H1 (cell line): ENCODE data around the gene GTF2B.

ENCODE experiments used
- BRCA1 ChIP-seq: IDR thresholded peaks from 2 replicates; pipeline ENCODE4 v1.6.1; 2012; ENCODE audit warnings: low read depth, low read length, improper control_type of control experiment
- CREB1 ChIP-seq: IDR thresholded peaks from 2 replicates; pipeline ENCODE4 v1.6.1; 2012; ENCODE audit warnings: inconsistent platforms
- EGR1 ChIP-seq: IDR thresholded peaks from 2 replicates; pipeline ENCODE4 v1.6.1; 2011; ENCODE audit warnings: low read depth, low read length, borderline replicate concordance
- EZH2 ChIP-seq: fragments of 200-600 bp; sonication (generic); IDR thresholded peaks from 2 replicates; pipeline ENCODE4 v1.7.1; 2012; ENCODE audit warnings: low read depth, mild to moderate bottlenecking, moderate library complexity, low read length, inconsistent platforms; ENCODE audit not compliant: severe bottlenecking
- KDM5A ChIP-seq: fragments of 200-600 bp; IDR thresholded peaks from 2 replicates; pipeline ENCODE4 v1.7.1; 2012; ENCODE audit warnings: mild to moderate bottlenecking, low read length, inconsistent platforms, mixed read lengths
- NRF1 ChIP-seq: IDR thresholded peaks from 2 replicates; pipeline ENCODE4 v1.6.1; 2011; ENCODE audit warnings: mild to moderate bottlenecking, low read depth, low read length, improper control_type of control experiment
- POLR2A ChIP-seq, 2 experiments: IDR thresholded peaks; 1 replicate in 1 of 2; 2 replicates in 1 of 2; pipeline ENCODE4 v1.6.1; 2011; ENCODE audit warnings: low read depth in 2 of 2, low read length in 2 of 2, mild to moderate bottlenecking in 2 of 2; ENCODE audit errors: control extremely low read depth in 1 of 2
- SIN3A ChIP-seq, 2 experiments: IDR thresholded peaks in 1 of 2; conservative IDR thresholded peaks in 1 of 2; 2 replicates each; pipeline ENCODE4 v1.6.1; 2011 to 2012; ENCODE audit warnings: low read length in 2 of 2, improper control_type of control experiment in 1 of 2, low read depth in 1 of 2, mild to moderate bottlenecking in 1 of 2
- SIRT6 ChIP-seq: IDR thresholded peaks from one replicate; pipeline ENCODE4 v1.7.1; 2012; ENCODE audit warnings: low read length, inconsistent platforms
- YY1 ChIP-seq: IDR thresholded peaks from 2 replicates; pipeline ENCODE4 v1.6.1; 2011; ENCODE audit warnings: low read depth, mild to moderate bottlenecking, low read length
- ZNF274 ChIP-seq: IDR thresholded peaks from 2 replicates; pipeline ENCODE4 v1.7.0; 2012; ENCODE audit warnings: low read length, borderline replicate concordance; ENCODE audit errors: extremely low read depth
- TF ChIP-seq, protein P1 (sequence below), 3 experiments: IDR thresholded peaks; 1 replicate in 2 of 3; 2 replicates in 1 of 3; pipeline versions ENCODE4 v1.5.1 to v1.6.1; 2011; ENCODE audit warnings: low read length in 3 of 3, mild to moderate bottlenecking in 3 of 3, inconsistent platforms in 2 of 3, low read depth in 1 of 3, moderate library complexity in 1 of 3; ENCODE audit not compliant: insufficient read depth in 1 of 3; ENCODE audit errors: control extremely low read depth in 1 of 3
- TF ChIP-seq, protein P2 (sequence below): IDR thresholded peaks from 2 replicates; pipeline ENCODE4 v1.6.1; 2011; ENCODE audit warnings: low read length, improper control_type of control experiment

DNA sequence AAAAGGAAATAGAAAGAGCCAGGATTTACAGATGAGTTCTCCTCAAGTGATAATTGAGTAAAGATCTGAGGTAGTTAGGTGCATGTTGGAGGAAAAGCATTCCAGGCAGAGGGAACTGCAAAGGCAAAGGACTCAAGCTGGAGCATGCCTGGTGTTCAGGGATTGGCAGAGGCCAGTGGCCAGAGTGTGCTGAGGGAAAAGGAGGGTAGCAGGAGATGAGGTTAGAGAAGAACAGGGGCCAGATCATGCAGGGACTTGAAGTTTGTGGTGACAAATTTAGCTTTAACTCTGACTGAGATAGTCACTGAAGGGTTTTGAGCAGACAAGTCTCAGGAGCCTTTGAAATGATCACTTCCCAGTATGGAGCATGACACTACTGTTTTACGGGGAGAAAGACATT, 19.0 kb upstream of the GTF2B start:
- TF ChIP-seq YY1: no peak
- TF ChIP-seq ZNF274: no peak
- no peak for TF ChIP-seq POLR2A (IDR thresholded peaks at IDR 0.05; ENCODE audit: control extremely low read depth in 1 of 2, low read depth in 2 of 2, low read length in 2 of 2)
- TF ChIP-seq, protein P1, sequence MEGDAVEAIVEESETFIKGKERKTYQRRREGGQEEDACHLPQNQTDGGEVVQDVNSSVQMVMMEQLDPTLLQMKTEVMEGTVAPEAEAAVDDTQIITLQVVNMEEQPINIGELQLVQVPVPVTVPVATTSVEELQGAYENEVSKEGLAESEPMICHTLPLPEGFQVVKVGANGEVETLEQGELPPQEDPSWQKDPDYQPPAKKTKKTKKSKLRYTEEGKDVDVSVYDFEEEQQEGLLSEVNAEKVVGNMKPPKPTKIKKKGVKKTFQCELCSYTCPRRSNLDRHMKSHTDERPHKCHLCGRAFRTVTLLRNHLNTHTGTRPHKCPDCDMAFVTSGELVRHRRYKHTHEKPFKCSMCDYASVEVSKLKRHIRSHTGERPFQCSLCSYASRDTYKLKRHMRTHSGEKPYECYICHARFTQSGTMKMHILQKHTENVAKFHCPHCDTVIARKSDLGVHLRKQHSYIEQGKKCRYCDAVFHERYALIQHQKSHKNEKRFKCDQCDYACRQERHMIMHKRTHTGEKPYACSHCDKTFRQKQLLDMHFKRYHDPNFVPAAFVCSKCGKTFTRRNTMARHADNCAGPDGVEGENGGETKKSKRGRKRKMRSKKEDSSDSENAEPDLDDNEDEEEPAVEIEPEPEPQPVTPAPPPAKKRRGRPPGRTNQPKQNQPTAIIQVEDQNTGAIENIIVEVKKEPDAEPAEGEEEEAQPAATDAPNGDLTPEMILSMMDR (IDR thresholded peaks at IDR 0.05; ENCODE audit: control extremely low read depth in 1 of 3, insufficient read depth in 1 of 3, low read depth in 1 of 3, low read length in 3 of 3): no peak
- no peak for TF ChIP-seq EGR1
- TF ChIP-seq EZH2: no peak
- no peak for TF ChIP-seq NRF1
- no peak for TF ChIP-seq KDM5A
- TF ChIP-seq SIN3A (conservative IDR thresholded peaks at IDR 0.05 in 1 of 2, IDR thresholded peaks at IDR 0.05 in 1 of 2; ENCODE audit: low read depth in 1 of 2, low read length in 2 of 2): no peak
- TF ChIP-seq CREB1: no peak
- TF ChIP-seq SIRT6: no peak
- no peak for TF ChIP-seq BRCA1
- TF ChIP-seq, protein P2, sequence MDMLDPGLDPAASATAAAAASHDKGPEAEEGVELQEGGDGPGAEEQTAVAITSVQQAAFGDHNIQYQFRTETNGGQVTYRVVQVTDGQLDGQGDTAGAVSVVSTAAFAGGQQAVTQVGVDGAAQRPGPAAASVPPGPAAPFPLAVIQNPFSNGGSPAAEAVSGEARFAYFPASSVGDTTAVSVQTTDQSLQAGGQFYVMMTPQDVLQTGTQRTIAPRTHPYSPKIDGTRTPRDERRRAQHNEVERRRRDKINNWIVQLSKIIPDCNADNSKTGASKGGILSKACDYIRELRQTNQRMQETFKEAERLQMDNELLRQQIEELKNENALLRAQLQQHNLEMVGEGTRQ: no peak
